Skeletal muscle tissue (tissue), 4 donors: ENCODE results near the gene USP3. TPM values are rescaled to one million over a fixed set of nuclear protein-coding genes. Genes with fewer than 3 reads are reported as not detected.
"Not testable (repeated sequence)": the region's sequence is repeated elsewhere in the genome, so short reads cannot be mapped to it uniquely, and the experiment has no call there.

ENCODE experiments used
- H3K27ac ChIP-seq: one replicate; pipeline ENCODE4 v1.7.0; 2013; ENCODE audit warnings: mild to moderate bottlenecking, low read depth, low read length, inconsistent platforms
- H3K27me3 ChIP-seq, 3 donors: one replicate each; pipeline ENCODE4 v1.7.0; 2013; ENCODE audit warnings: low read length in 3 of 3; ENCODE audit not compliant: control insufficient read depth in 3 of 3, insufficient read depth in 3 of 3
- H3K36me3 ChIP-seq, 3 donors: one replicate each; pipeline ENCODE4 v1.7.0; 2013; ENCODE audit warnings: low read length in 3 of 3; ENCODE audit not compliant: control insufficient read depth in 3 of 3, insufficient read depth in 3 of 3
- H3K4me1 ChIP-seq, 3 donors: one replicate each; pipeline ENCODE4 v1.7.0; 2013; ENCODE audit warnings: low read length in 3 of 3, mild to moderate bottlenecking in 3 of 3; ENCODE audit not compliant: control insufficient read depth in 3 of 3, insufficient read depth in 3 of 3
- H3K4me3 ChIP-seq, 3 donors: one replicate each; pipeline ENCODE4 v1.7.0; 2013; ENCODE audit warnings: low read length in 3 of 3
- H3K9ac ChIP-seq, 3 donors: one replicate each; pipeline ENCODE4 v1.7.0; 2013; ENCODE audit warnings: low read length in 3 of 3, mild to moderate bottlenecking in 3 of 3, moderate library complexity in 2 of 3, low read depth in 1 of 3
- H3K9me3 ChIP-seq, 3 donors: one replicate each; pipeline ENCODE4 v1.7.0; 2013; ENCODE audit warnings: low read length in 3 of 3; ENCODE audit not compliant: control insufficient read depth in 3 of 3
- total RNA-seq: library from RNA; depleted of rRNA; stranded (reverse); fragments of >200 nt; gene quantifications from one replicate; pipeline ENCODE4 v1.2.3, GENCODE V29; 2014
- donor health status: Osteomylitis.

The USP3 gene
- total RNA-seq, 1 donor from 2014 or later = 33.4 TPM

- peak overlapping the region in 1 of 3 donors; percentile 17 for H3K4me3 ChIP-seq
- no peaks in the 10 kb centered on the region for H3K36me3 ChIP-seq
- peaks cover 18 to 40% (median 34%) of the 10 kb centered on the region in 3 donors for H3K4me1 ChIP-seq
- H3K9ac ChIP-seq = no peak overlapping the region
- H3K9me3 ChIP-seq = no peaks in the 10 kb centered on the region
- H3K27me3 ChIP-seq = no peaks in the 10 kb centered on the region
- H3K27ac ChIP-seq = no peak overlapping the region
Observed at GRCh38 chr15:63523306-63523990, 19.1 kb downstream of the USP3 start.

DNA sequence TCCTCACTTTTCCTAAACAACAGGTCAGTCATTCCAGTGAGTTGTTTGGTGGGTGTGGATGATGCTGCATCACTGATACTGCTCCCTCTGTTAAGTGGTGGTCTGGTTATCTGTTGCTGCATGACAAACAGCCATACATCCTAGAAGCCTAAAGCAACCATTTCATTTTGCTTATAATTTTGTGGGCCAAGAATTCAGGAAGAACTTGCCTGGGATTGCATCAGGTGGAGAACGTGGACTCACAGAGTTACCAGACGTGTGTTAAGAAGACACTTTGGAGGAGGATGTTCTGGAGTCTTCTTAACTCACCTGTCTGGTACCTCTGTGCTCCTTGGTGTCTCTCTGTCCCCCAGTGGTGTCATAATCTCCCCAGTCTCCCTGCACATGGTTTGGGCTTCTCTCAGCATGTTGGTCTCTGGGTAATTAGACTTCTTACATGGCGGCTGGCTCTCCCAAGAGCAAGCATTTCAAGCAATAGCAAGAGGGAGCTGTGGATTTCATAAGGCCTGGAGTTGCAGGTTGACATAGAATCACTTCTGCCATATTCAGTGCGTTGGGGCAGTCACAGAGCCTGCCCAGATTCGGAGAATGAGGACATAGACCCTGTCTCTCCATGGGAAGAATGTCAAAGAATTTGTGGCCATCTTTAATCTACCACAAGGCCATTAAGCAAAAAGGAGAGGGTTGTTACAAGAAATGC lies 20.1 kb downstream of the USP3 start:
- Histone ChIP-seq H3K4me1 (peaks cover 15 to 40% (median 32%) of the 10 kb centered on the region in 3 donors), H3K27ac (no peak overlapping the region), H3K36me3 (no peaks in the 10 kb centered on the region), H3K4me3 (no peak overlapping the region), H3K9me3 (no peaks in the 10 kb centered on the region), H3K9ac (no peak overlapping the region), H3K27me3 (no peaks in the 10 kb centered on the region)

GRCh38 chr15:63526401-63526800 lies 22.0 kb downstream of the USP3 start:
- Histone ChIP-seq H3K36me3 (no peaks in the 10 kb centered on the region), H3K27me3 (no peaks in the 10 kb centered on the region), H3K9me3 (no peaks in the 10 kb centered on the region), H3K4me1 (peaks cover 15 to 28% (median 22%) of the 10 kb centered on the region in 3 donors), H3K4me3 (no peak overlapping the region), H3K27ac (no peak overlapping the region), H3K9ac (no peak overlapping the region)

GRCh38 chr15:63528138-63528659 lies 23.8 kb downstream of the USP3 start:
- Histone ChIP-seq H3K9me3 (no peaks in the 10 kb centered on the region), H3K27ac (no peak overlapping the region), H3K4me3 (no peak overlapping the region), H3K4me1 (peaks cover 4 to 14% (median 10%) of the 10 kb centered on the region in 3 donors), H3K9ac (no peak overlapping the region), H3K36me3 (no peaks in the 10 kb centered on the region), H3K27me3 (no peaks in the 10 kb centered on the region)

DNA sequence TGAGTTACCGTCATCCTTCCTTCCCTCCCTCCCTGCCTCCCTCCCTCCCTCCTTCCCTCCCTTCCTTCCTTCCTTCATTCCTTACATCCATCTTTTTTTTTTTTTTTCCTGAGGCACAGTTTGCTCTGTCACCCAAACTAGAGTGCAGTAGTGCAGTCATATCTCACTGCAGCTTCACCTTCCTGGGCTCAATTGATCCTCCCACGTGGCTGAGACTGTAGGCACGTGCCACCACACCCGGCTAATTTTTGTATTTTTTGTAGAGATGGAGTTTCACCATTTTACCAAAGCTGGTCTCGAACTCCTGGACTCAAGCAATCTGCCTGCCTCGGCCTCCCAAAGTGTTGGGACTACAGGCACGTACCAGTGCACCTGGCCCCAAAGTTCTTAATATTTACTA lies 25.8 kb downstream of the USP3 start:
- no peaks in the 10 kb centered on the region for H3K9me3 ChIP-seq
- H3K4me3 ChIP-seq = no peak overlapping the region
- no peaks in the 10 kb centered on the region for H3K27me3 ChIP-seq
- no peak overlapping the region for H3K27ac ChIP-seq
- H3K36me3 ChIP-seq = no peaks in the 10 kb centered on the region
- peaks cover 0 to 5% (median 4%) of the 10 kb centered on the region in 3 donors for H3K4me1 ChIP-seq
- no peak overlapping the region for H3K9ac ChIP-seq

DNA sequence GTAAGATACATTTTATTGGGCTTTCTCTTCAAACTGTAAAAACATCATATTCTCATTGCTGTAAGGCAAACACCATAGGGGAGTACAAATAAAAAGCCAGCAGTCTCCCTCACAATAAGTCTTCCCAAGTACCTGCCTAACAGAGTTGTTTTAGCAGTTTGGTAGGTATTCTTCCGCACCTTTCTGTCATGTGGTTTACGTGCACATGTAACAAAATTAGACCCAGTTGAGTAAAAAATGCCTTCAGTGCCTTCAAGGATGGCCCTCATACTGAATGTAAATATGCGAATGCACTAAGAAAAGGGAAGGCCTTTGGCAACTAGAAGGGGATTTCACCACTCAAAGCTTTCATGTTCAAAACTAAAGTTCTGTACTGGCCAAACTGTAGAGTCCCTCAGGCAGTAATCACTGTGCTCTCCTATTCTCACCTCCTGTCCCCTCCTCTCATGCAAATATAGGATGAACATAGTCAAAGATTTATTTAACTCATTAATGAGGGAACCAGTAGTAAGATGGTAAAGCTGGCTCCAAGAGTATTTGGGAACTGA lies 26.4 kb downstream of the USP3 start:
- Histone ChIP-seq H3K27ac (no peak overlapping the region), H3K36me3 (no peaks in the 10 kb centered on the region), H3K4me3 (no peak overlapping the region), H3K9ac (no peak overlapping the region), H3K9me3 (no peaks in the 10 kb centered on the region), H3K4me1 (peaks cover 0 to 5% (median 2%) of the 10 kb centered on the region in 3 donors), H3K27me3 (no peaks in the 10 kb centered on the region)

- H3K36me3 ChIP-seq = no peaks in the 10 kb centered on the region
- H3K27me3 ChIP-seq = no peaks in the 10 kb centered on the region
- no peak overlapping the region for H3K27ac ChIP-seq
- H3K9me3 ChIP-seq = no peaks in the 10 kb centered on the region
- no peak overlapping the region for H3K4me3 ChIP-seq
- H3K9ac ChIP-seq = no peak overlapping the region
- peaks cover 0 to 5% (median 2%) of the 10 kb centered on the region in 3 donors for H3K4me1 ChIP-seq
Observed at GRCh38 chr15:63531586-63531985, 27.2 kb downstream of the USP3 start.

GRCh38 chr15:63532307-63532744 lies 27.9 kb downstream of the USP3 start:
- Histone ChIP-seq H3K9ac (no peak overlapping the region), H3K27me3 (no peaks in the 10 kb centered on the region), H3K27ac (no peak overlapping the region), H3K4me3 (no peak overlapping the region), H3K4me1 (peaks cover 0 to 5% (median 2%) of the 10 kb centered on the region in 3 donors), H3K36me3 (peaks cover 0 to 3% (median 0%) of the 10 kb centered on the region in 3 donors), H3K9me3 (no peaks in the 10 kb centered on the region)

GRCh38 chr15:63534888-63535287 lies 30.5 kb downstream of the USP3 start:
- H3K4me1 ChIP-seq, H3K4me3 ChIP-seq, H3K27me3 ChIP-seq, H3K9me3 ChIP-seq, H3K27ac ChIP-seq, H3K36me3 ChIP-seq, H3K9ac ChIP-seq: not testable (repeated sequence)

GRCh38 chr15:63535689-63536088 lies 31.3 kb downstream of the USP3 start:
- Histone ChIP-seq H3K9ac (no peak overlapping the region), H3K27me3 (no peaks in the 10 kb centered on the region), H3K36me3 (peaks cover 0 to 10% (median 0%) of the 10 kb centered on the region in 3 donors), H3K27ac (no peak overlapping the region), H3K9me3 (no peaks in the 10 kb centered on the region), H3K4me3 (no peak overlapping the region), H3K4me1 (peaks cover 0 to 5% (median 0%) of the 10 kb centered on the region in 3 donors)
